Measurements from ENCODE around the gene FAM98C. TPM values are rescaled to one million over a fixed set of nuclear protein-coding genes. Genes with fewer than 3 reads are reported as not detected.

Gene FAM98C
- polyA plus RNA-seq, 1 of the 3 experiments (the other 2 are of a cell fraction), result 26.7 TPM

DNA sequence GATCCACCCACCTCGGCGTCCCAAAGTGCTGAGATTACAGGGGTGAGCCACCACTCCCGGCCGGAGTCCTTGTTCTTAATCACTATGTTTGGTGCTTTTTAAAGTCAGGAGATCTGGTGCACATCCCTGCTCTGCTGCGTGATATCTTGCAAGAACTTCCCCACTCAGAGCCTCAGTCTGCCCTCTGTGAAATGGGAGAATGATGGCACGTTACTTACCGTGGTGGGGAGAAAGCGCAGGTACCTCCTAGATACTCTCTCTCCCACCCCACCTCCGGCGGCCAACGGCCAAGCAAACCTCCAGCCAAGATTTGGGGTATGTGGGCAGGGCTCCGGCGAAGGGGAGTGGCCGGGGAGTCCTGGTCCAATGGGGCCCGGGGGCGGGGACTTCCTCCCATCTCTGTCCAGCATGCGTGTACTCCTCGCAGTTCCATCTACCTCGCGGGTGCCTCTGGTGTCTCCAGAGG, 30.4 kb downstream of the FAM98C start, which contains the start of gene RYR1:
RYR1 (plus strand) TSS at position 424 of the 466 bp plus-strand sequence. CDS start 139 bp downstream, outside the sequence.
- Histone ChIP-seq H3K36me3 (replicated peaks in 1 of 2; ENCODE audit: control insufficient read depth in 1 of 2, insufficient read depth in 2 of 2, low read length in 1 of 2) (no peaks in the 10 kb centered on the region), H3K4me3 (ENCODE audit: low read depth in 2 of 2, low read length in 1 of 2) (no peak within 1 kb of the TSS), H4K20me1 (ENCODE audit: insufficient read depth) (no peaks in the 10 kb centered on the region), H3K9ac (no peak within 1 kb of the TSS), H3F3A (replicated peaks; ENCODE audit: insufficient read depth) (no peaks in the 10 kb centered on the region), H3K9me3 (no peaks in the 10 kb centered on the region), H3K9me2 (no peaks in the 10 kb centered on the region), H3K27me3 (ENCODE audit: insufficient read depth) (peaks cover 13% of the 10 kb centered on the region; the same call in 1 of the 2 replicates), H3K79me2 (ENCODE audit: insufficient read depth) (no peaks in the 10 kb centered on the region), H2AFZ (ENCODE audit: low read depth) (no peak within 1 kb of the TSS), H3K4me1 (ENCODE audit: control insufficient read depth in 1 of 2, insufficient read depth in 2 of 2, low read depth in 1 of 2, low read length in 1 of 2) (no peaks in the 10 kb centered on the region; a peak in 1 of 4 replicates), H3K27ac (ENCODE audit: low read depth in 2 of 2, low read length in 1 of 2) (no peak within 1 kb of the TSS), H3K4me2 (no peak within 1 kb of the TSS)
- peak; percentile 90 for DNase-seq
- TF ChIP-seq, protein P1, sequence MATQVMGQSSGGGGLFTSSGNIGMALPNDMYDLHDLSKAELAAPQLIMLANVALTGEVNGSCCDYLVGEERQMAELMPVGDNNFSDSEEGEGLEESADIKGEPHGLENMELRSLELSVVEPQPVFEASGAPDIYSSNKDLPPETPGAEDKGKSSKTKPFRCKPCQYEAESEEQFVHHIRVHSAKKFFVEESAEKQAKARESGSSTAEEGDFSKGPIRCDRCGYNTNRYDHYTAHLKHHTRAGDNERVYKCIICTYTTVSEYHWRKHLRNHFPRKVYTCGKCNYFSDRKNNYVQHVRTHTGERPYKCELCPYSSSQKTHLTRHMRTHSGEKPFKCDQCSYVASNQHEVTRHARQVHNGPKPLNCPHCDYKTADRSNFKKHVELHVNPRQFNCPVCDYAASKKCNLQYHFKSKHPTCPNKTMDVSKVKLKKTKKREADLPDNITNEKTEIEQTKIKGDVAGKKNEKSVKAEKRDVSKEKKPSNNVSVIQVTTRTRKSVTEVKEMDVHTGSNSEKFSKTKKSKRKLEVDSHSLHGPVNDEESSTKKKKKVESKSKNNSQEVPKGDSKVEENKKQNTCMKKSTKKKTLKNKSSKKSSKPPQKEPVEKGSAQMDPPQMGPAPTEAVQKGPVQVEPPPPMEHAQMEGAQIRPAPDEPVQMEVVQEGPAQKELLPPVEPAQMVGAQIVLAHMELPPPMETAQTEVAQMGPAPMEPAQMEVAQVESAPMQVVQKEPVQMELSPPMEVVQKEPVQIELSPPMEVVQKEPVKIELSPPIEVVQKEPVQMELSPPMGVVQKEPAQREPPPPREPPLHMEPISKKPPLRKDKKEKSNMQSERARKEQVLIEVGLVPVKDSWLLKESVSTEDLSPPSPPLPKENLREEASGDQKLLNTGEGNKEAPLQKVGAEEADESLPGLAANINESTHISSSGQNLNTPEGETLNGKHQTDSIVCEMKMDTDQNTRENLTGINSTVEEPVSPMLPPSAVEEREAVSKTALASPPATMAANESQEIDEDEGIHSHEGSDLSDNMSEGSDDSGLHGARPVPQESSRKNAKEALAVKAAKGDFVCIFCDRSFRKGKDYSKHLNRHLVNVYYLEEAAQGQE (IDR thresholded peaks at IDR 0.05; ENCODE audit: low read depth, low read length), result peak; percentile 80
- TF ChIP-seq GABPA (IDR thresholded peaks at IDR 0.05; ENCODE audit: low read depth) (no peak), RXRA (IDR thresholded peaks at IDR 0.05; ENCODE audit: borderline replicate concordance, low read depth) (no peak), CHD2 (IDR thresholded peaks at IDR 0.05; ENCODE audit: low read length, partially characterized antibody) (no peak), POLR2AphosphoS5 (IDR thresholded peaks at IDR 0.05; ENCODE audit: low read depth, low read length) (no peak), FOSL2 (IDR thresholded peaks at IDR 0.05; ENCODE audit: borderline replicate concordance, low read depth) (no peak)
- TF ChIP-seq, protein P2, sequence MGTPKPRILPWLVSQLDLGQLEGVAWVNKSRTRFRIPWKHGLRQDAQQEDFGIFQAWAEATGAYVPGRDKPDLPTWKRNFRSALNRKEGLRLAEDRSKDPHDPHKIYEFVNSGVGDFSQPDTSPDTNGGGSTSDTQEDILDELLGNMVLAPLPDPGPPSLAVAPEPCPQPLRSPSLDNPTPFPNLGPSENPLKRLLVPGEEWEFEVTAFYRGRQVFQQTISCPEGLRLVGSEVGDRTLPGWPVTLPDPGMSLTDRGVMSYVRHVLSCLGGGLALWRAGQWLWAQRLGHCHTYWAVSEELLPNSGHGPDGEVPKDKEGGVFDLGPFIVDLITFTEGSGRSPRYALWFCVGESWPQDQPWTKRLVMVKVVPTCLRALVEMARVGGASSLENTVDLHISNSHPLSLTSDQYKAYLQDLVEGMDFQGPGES (IDR thresholded peaks at IDR 0.05; ENCODE audit: low read depth, low read length), result no peak
- TF ChIP-seq, protein P3, sequence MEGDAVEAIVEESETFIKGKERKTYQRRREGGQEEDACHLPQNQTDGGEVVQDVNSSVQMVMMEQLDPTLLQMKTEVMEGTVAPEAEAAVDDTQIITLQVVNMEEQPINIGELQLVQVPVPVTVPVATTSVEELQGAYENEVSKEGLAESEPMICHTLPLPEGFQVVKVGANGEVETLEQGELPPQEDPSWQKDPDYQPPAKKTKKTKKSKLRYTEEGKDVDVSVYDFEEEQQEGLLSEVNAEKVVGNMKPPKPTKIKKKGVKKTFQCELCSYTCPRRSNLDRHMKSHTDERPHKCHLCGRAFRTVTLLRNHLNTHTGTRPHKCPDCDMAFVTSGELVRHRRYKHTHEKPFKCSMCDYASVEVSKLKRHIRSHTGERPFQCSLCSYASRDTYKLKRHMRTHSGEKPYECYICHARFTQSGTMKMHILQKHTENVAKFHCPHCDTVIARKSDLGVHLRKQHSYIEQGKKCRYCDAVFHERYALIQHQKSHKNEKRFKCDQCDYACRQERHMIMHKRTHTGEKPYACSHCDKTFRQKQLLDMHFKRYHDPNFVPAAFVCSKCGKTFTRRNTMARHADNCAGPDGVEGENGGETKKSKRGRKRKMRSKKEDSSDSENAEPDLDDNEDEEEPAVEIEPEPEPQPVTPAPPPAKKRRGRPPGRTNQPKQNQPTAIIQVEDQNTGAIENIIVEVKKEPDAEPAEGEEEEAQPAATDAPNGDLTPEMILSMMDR (IDR thresholded peaks at IDR 0.05), result no peak
- 27% methylated on average over 16 of the region's 20 CpGs for WGBS (ENCODE audit: low lambda C conversion rate)
- POLR2A ChIA-PET, result no interaction called here
- CTCF ChIA-PET, result no interaction called here

DNA sequence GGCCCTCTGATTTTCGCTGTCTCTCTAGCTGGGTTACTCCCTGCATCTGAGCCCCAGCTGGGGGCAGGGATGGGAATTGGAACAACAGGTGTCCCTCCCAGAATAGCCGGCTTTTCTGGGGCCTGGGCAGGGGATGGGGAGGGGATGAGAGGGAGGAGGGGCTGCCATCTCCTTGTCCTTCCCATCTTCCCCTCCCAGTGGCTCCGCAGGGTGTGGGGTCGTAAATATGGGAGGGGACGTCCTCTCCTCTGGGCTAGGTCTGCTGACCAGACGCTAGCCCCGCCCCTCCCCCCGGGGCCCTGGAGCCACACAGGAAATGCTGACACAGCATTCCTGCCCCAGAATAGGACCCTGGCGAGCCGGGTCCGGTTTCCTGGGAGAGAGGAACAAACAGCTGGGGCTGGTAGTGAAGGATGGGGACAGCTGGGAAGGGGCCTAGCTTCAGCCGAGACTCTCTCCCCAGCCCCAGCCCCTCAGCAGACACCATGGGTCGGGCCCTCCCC, 31.7 kb downstream of the FAM98C start:
- Histone ChIP-seq H3K9me3 (no peaks in the 10 kb centered on the region), H3K27me3 (ENCODE audit: insufficient read depth) (peaks cover 10% of the 10 kb centered on the region; the same call in 1 of the 2 replicates), H3K36me3 (replicated peaks in 1 of 2; ENCODE audit: control insufficient read depth in 1 of 2, insufficient read depth in 2 of 2, low read length in 1 of 2) (no peaks in the 10 kb centered on the region), H3K9ac (no peak overlapping the region), H3K4me3 (ENCODE audit: low read depth in 2 of 2, low read length in 1 of 2) (no peak overlapping the region), H3K4me1 (ENCODE audit: control insufficient read depth in 1 of 2, insufficient read depth in 2 of 2, low read depth in 1 of 2, low read length in 1 of 2) (no peaks in the 10 kb centered on the region; a peak in 1 of 4 replicates), H3F3A (replicated peaks; ENCODE audit: insufficient read depth) (no peaks in the 10 kb centered on the region), H2AFZ (ENCODE audit: low read depth) (no peak overlapping the region), H3K27ac (ENCODE audit: low read depth in 2 of 2, low read length in 1 of 2) (no peak overlapping the region), H3K9me2 (no peaks in the 10 kb centered on the region), H3K79me2 (ENCODE audit: insufficient read depth) (no peaks in the 10 kb centered on the region), H4K20me1 (ENCODE audit: insufficient read depth) (no peaks in the 10 kb centered on the region), H3K4me2 (no peak overlapping the region)
- ChIA-PET CTCF (no interaction called here), POLR2A (no interaction called here)
- WGBS (ENCODE audit: low lambda C conversion rate), result 71% methylated on average over 8 of the region's 13 CpGs
- TF ChIP-seq FOSL2 (IDR thresholded peaks at IDR 0.05; ENCODE audit: borderline replicate concordance, low read depth) (no peak), RFX5 (IDR thresholded peaks at IDR 0.05; ENCODE audit: low read length) (no peak), JUND (IDR thresholded peaks at IDR 0.05) (no peak), NFIC (IDR thresholded peaks at IDR 0.05; ENCODE audit: borderline replicate concordance) (no peak), ELF1 (IDR thresholded peaks at IDR 0.05) (no peak), NRF1 (IDR thresholded peaks at IDR 0.05; ENCODE audit: low read depth, low read length) (no peak), RXRA (IDR thresholded peaks at IDR 0.05; ENCODE audit: borderline replicate concordance, low read depth) (no peak)
- TF ChIP-seq, protein P4, sequence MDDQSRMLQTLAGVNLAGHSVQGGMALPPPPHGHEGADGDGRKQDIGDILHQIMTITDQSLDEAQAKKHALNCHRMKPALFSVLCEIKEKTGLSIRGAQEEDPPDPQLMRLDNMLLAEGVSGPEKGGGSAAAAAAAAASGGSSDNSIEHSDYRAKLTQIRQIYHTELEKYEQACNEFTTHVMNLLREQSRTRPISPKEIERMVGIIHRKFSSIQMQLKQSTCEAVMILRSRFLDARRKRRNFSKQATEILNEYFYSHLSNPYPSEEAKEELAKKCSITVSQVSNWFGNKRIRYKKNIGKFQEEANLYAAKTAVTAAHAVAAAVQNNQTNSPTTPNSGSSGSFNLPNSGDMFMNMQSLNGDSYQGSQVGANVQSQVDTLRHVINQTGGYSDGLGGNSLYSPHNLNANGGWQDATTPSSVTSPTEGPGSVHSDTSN (IDR thresholded peaks at IDR 0.05), result no peak
- no peak for DNase-seq
